ENCODE measurements around the gene SIL1. TPM values are rescaled to one million over a fixed set of nuclear protein-coding genes. Genes with fewer than 3 reads are reported as not detected.

The SIL1 gene
- total and polyA plus RNA-seq, 2 of the 13 experiments (the other 11 are each of a cell fraction or from before 2014, with no cell fraction given) = 26.0 to 30.0 TPM

DNA sequence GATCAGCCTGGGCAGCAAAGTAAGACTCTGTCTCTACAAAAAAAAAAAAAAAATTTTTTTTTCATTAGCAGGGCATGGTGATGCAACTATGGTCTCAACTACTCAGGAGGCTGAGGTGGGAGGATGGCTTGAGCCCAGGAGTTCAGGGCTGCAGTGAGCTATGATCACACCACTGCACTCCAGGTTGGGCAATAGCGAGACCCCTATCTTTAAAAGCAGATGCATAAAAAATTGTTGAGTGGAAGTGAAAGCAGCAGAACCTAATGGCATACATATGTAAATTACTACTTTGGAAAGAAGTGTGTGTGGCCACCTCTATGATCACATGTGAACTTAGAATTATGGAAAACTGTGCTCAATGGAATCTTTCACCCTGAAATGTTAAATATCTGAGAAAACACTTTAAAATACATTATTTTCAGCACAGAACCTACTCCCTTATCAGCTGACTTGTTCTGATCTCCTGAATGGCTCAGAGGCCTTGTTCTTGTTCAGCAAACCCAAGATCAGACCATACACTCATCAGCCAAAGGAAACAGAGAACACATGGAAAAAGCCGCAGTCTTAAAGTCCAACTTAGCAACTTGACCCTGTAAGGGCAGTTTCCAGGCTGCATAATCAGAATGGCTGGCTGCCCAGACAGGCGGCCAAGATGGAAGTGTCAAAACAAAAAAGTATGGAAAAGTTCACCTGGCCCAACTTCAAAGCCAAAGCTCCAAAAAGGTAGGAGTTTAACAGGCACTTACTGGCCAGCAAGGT, 56.5 kb downstream of the SIL1 start (continued):
- TF ChIP-seq, protein P1, sequence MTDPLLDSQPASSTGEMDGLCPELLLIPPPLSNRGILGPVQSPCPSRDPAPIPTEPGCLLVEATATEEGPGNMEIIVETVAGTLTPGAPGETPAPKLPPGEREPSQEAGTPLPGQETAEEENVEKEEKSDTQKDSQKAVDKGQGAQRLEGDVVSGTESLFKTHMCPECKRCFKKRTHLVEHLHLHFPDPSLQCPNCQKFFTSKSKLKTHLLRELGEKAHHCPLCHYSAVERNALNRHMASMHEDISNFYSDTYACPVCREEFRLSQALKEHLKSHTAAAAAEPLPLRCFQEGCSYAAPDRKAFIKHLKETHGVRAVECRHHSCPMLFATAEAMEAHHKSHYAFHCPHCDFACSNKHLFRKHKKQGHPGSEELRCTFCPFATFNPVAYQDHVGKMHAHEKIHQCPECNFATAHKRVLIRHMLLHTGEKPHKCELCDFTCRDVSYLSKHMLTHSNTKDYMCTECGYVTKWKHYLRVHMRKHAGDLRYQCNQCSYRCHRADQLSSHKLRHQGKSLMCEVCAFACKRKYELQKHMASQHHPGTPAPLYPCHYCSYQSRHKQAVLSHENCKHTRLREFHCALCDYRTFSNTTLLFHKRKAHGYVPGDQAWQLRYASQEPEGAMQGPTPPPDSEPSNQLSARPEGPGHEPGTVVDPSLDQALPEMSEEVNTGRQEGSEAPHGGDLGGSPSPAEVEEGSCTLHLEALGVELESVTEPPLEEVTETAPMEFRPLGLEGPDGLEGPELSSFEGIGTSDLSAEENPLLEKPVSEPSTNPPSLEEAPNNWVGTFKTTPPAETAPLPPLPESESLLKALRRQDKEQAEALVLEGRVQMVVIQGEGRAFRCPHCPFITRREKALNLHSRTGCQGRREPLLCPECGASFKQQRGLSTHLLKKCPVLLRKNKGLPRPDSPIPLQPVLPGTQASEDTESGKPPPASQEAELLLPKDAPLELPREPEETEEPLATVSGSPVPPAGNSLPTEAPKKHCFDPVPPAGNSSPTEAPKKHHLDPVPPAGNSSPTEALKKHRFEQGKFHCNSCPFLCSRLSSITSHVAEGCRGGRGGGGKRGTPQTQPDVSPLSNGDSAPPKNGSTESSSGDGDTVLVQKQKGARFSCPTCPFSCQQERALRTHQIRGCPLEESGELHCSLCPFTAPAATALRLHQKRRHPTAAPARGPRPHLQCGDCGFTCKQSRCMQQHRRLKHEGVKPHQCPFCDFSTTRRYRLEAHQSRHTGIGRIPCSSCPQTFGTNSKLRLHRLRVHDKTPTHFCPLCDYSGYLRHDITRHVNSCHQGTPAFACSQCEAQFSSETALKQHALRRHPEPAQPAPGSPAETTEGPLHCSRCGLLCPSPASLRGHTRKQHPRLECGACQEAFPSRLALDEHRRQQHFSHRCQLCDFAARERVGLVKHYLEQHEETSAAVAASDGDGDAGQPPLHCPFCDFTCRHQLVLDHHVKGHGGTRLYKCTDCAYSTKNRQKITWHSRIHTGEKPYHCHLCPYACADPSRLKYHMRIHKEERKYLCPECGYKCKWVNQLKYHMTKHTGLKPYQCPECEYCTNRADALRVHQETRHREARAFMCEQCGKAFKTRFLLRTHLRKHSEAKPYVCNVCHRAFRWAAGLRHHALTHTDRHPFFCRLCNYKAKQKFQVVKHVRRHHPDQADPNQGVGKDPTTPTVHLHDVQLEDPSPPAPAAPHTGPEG (CRISPR knock-in tag; IDR thresholded peaks at IDR 0.05) = no peak
- TF ChIP-seq NKX3-1 (CRISPR knock-in tag; IDR thresholded peaks at IDR 0.05) (no peak), ZNF496 (CRISPR knock-in tag; IDR thresholded peaks at IDR 0.05; ENCODE audit: insufficient replicate concordance) (no peak), PRDM15 (CRISPR knock-in tag; IDR thresholded peaks at IDR 0.05) (no peak), MEF2D (CRISPR knock-in tag; IDR thresholded peaks at IDR 0.05) (no peak), RFX3 (CRISPR knock-in tag; IDR thresholded peaks at IDR 0.05) (no peak), FOXM1 (CRISPR knock-in tag; IDR thresholded peaks at IDR 0.05) (no peak), SRY (CRISPR knock-in tag; IDR thresholded peaks at IDR 0.05) (no peak), GATA4 (IDR thresholded peaks at IDR 0.05; ENCODE audit: borderline replicate concordance, low read depth) (no peak), ZNF615 (CRISPR knock-in tag; IDR thresholded peaks at IDR 0.05; ENCODE audit: borderline replicate concordance) (no peak), ZKSCAN5 (CRISPR knock-in tag; IDR thresholded peaks at IDR 0.05) (no peak), TBL1XR1 (IDR thresholded peaks at IDR 0.05; ENCODE audit: borderline replicate concordance, low read length, partially characterized antibody) (peak; percentile 48), ETV5 (CRISPR knock-in tag; IDR thresholded peaks at IDR 0.05; ENCODE audit: borderline replicate concordance) (no peak), ZNF547 (CRISPR knock-in tag; IDR thresholded peaks at IDR 0.05) (no peak), PHF20 (CRISPR knock-in tag; IDR thresholded peaks at IDR 0.05) (no peak), HDAC1 (CRISPR knock-in tag; IDR thresholded peaks at IDR 0.05) (0 out of 2 replicates have a peak, but pooled peaks have one; percentile 17), FOXK2 (IDR thresholded peaks at IDR 0.05) (no peak), TBP (CRISPR knock-in tag; IDR thresholded peaks at IDR 0.05) (no peak)
- TF ChIP-seq, protein P2, sequence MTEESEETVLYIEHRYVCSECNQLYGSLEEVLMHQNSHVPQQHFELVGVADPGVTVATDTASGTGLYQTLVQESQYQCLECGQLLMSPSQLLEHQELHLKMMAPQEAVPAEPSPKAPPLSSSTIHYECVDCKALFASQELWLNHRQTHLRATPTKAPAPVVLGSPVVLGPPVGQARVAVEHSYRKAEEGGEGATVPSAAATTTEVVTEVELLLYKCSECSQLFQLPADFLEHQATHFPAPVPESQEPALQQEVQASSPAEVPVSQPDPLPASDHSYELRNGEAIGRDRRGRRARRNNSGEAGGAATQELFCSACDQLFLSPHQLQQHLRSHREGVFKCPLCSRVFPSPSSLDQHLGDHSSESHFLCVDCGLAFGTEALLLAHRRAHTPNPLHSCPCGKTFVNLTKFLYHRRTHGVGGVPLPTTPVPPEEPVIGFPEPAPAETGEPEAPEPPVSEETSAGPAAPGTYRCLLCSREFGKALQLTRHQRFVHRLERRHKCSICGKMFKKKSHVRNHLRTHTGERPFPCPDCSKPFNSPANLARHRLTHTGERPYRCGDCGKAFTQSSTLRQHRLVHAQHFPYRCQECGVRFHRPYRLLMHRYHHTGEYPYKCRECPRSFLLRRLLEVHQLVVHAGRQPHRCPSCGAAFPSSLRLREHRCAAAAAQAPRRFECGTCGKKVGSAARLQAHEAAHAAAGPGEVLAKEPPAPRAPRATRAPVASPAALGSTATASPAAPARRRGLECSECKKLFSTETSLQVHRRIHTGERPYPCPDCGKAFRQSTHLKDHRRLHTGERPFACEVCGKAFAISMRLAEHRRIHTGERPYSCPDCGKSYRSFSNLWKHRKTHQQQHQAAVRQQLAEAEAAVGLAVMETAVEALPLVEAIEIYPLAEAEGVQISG (CRISPR knock-in tag; IDR thresholded peaks at IDR 0.05) = no peak
